HEK293 (cell line): ENCODE data around the gene TIGD7.

ENCODE experiments used
- CTCF ChIA-PET: fragments of 350-600 bp; formaldehyde crosslinking; extraction: SDS; loops from one replicate; lab custom pipeline; 2021; ENCODE audit warnings: antibody characterized with exemption; lab: Yijun Ruan, JAX
- POLR2A ChIA-PET: fragments of 300-600 bp; formaldehyde crosslinking; extraction: SDS; loops from one replicate; lab custom pipeline; 2020; ENCODE audit warnings: antibody characterized with exemption, inconsistent platforms; lab: Yijun Ruan, JAX
- H3K27ac ChIP-seq: fragments of 200-500 bp; sonication (Bioruptor generic); 2 replicates; pipeline ENCODE4 v1.5.1; 2014; ENCODE audit warnings: low read depth, low read length, control low read depth, inconsistent platforms; ENCODE audit errors: extremely low read depth
- H3K36me3 ChIP-seq, 2 experiments: fragments of 200-500 bp in 1 of 2; sonication (Bioruptor generic) in 1 of 2; 1 replicate in 1 of 2; 2 replicates in 1 of 2; pipeline ENCODE4 v1.5.1; 2014 to 2017; ENCODE audit warnings: inconsistent platforms in 2 of 2, low read length in 2 of 2; ENCODE audit not compliant: control insufficient read depth in 2 of 2, insufficient read depth in 1 of 2
- H3K4me1 ChIP-seq: fragments of 200-500 bp; sonication (Bioruptor generic); 2 replicates; pipeline ENCODE4 v1.5.1; 2014; ENCODE audit warnings: mild to moderate bottlenecking, low read length, inconsistent platforms; ENCODE audit not compliant: control insufficient read depth, insufficient read depth
- H3K4me3 ChIP-seq: 2 replicates; pipeline ENCODE4 v1.5.1; 2011; ENCODE audit warnings: low read depth, mild to moderate bottlenecking, control low read depth, low read length, moderate library complexity
- H3K9me3 ChIP-seq: fragments of 200-500 bp; sonication (Bioruptor generic); 2 replicates; pipeline ENCODE4 v1.5.1; 2014; ENCODE audit warnings: low read depth, low read length, inconsistent platforms; ENCODE audit not compliant: control insufficient read depth, insufficient read depth
- PRDM6 ChIP-seq: fragments of 450-650 bp; formaldehyde crosslinking; IDR thresholded peaks from 2 replicates; pipeline ENCODE4 v1.5.1; 2017; ENCODE audit warnings: missing biosample characterization, missing genetic modification characterization
- RBAK ChIP-seq: fragments of 450-650 bp; formaldehyde crosslinking; IDR thresholded peaks from 2 replicates; pipeline ENCODE4 v1.5.1; 2016; ENCODE audit warnings: missing biosample characterization, missing genetic modification characterization
- SCRT1 ChIP-seq: fragments of 450-650 bp; formaldehyde crosslinking; IDR thresholded peaks from 2 replicates; pipeline ENCODE4 v1.5.1; 2016; ENCODE audit warnings: missing biosample characterization, missing genetic modification characterization, borderline replicate concordance
- SCRT2 ChIP-seq: fragments of 450-650 bp; formaldehyde crosslinking; IDR thresholded peaks from 2 replicates; pipeline ENCODE4 v1.5.1; 2016; ENCODE audit warnings: missing biosample characterization, missing genetic modification characterization
- ZNF155 ChIP-seq: fragments of 450-650 bp; formaldehyde crosslinking; IDR thresholded peaks from 2 replicates; pipeline ENCODE4 v1.5.1; 2016; ENCODE audit warnings: missing biosample characterization, missing genetic modification characterization
- ZNF2 ChIP-seq: fragments of 450-650 bp; formaldehyde crosslinking; IDR thresholded peaks from 2 replicates; pipeline ENCODE4 v1.5.1; 2016; ENCODE audit warnings: missing biosample characterization, missing genetic modification characterization
- ZNF24 ChIP-seq: fragments of 450-650 bp; formaldehyde crosslinking; IDR thresholded peaks from 2 replicates; pipeline ENCODE4 v1.5.1; 2016; ENCODE audit warnings: missing biosample characterization, missing genetic modification characterization
- ZNF274 ChIP-seq, 2 experiments: fragments of 200-500 bp in 1 of 2; fragments of 450-650 bp in 1 of 2; sonication (Bioruptor generic) in 1 of 2; formaldehyde crosslinking in 1 of 2; IDR thresholded peaks; 2 replicates each; pipeline versions ENCODE4 v1.5.1 to v1.6.1; 2014 to 2016; ENCODE audit warnings: borderline replicate concordance in 1 of 2, inconsistent platforms in 1 of 2, low read length in 1 of 2, missing biosample characterization in 1 of 2, missing genetic modification characterization in 1 of 2
- ZNF280D ChIP-seq: fragments of 450-650 bp; formaldehyde crosslinking; IDR thresholded peaks from 2 replicates; pipeline ENCODE4 v1.5.1; 2016; ENCODE audit warnings: missing biosample characterization, missing genetic modification characterization
- ZNF302 ChIP-seq: fragments of 450-650 bp; formaldehyde crosslinking; IDR thresholded peaks from 2 replicates; pipeline ENCODE4 v1.5.1; 2016; ENCODE audit warnings: missing biosample characterization, missing genetic modification characterization, low read depth
- ZNF335 ChIP-seq: fragments of 450-650 bp; formaldehyde crosslinking; conservative IDR thresholded peaks from 2 replicates; pipeline ENCODE4 v1.5.1; 2016; ENCODE audit warnings: missing biosample characterization, missing genetic modification characterization
- ZNF48 ChIP-seq: fragments of 450-650 bp; formaldehyde crosslinking; IDR thresholded peaks from 2 replicates; pipeline ENCODE4 v1.5.1; 2016; ENCODE audit warnings: missing biosample characterization, missing genetic modification characterization
- ZNF549 ChIP-seq: fragments of 450-650 bp; IDR thresholded peaks from 2 replicates; pipeline ENCODE4 v1.5.1; 2018; ENCODE audit warnings: missing biosample characterization, missing genetic modification characterization, mild to moderate bottlenecking, inconsistent platforms, moderate library complexity
- ZNF76 ChIP-seq: fragments of 450-650 bp; formaldehyde crosslinking; IDR thresholded peaks from 2 replicates; pipeline ENCODE4; 2016; ENCODE audit warnings: low read depth, missing biosample characterization, missing genetic modification characterization, borderline replicate concordance
- ZNF785 ChIP-seq: fragments of 450-650 bp; formaldehyde crosslinking; IDR thresholded peaks from 2 replicates; pipeline ENCODE4 v1.5.1; 2016; ENCODE audit warnings: missing biosample characterization, missing genetic modification characterization
- TF ChIP-seq, protein P1 (sequence below): fragments of 450-650 bp; formaldehyde crosslinking; IDR thresholded peaks from 2 replicates; pipeline ENCODE4 v1.5.1; 2016; ENCODE audit warnings: missing biosample characterization, missing genetic modification characterization
- TF ChIP-seq, protein P2 (sequence below): fragments of 450-650 bp; formaldehyde crosslinking; IDR thresholded peaks from 2 replicates; pipeline ENCODE4 v1.5.1; 2016; ENCODE audit warnings: missing biosample characterization, missing genetic modification characterization

The TIGD7 gene

GRCh38 chr16:3317315-3317999 is 12.2 kb upstream of the TIGD7 start (continued):
- TF ChIP-seq ZNF280D (tag by site-specific recombination) (peak; percentile 99), RBAK (no peak), ZNF274 (IDR thresholded peaks at IDR 0.05; ENCODE audit: low read length) (no peak), ZNF274 (tag by site-specific recombination; IDR thresholded peaks at IDR 0.05; ENCODE audit: borderline replicate concordance) (peak; percentile 58; the same call in 1 of the 2 replicates), ZNF549 (tag by site-specific recombination) (peak; percentile 21; the same call in 1 of the 2 replicates), ZNF335 (tag by site-specific recombination) (no peak)
- TF ChIP-seq, protein P1, sequence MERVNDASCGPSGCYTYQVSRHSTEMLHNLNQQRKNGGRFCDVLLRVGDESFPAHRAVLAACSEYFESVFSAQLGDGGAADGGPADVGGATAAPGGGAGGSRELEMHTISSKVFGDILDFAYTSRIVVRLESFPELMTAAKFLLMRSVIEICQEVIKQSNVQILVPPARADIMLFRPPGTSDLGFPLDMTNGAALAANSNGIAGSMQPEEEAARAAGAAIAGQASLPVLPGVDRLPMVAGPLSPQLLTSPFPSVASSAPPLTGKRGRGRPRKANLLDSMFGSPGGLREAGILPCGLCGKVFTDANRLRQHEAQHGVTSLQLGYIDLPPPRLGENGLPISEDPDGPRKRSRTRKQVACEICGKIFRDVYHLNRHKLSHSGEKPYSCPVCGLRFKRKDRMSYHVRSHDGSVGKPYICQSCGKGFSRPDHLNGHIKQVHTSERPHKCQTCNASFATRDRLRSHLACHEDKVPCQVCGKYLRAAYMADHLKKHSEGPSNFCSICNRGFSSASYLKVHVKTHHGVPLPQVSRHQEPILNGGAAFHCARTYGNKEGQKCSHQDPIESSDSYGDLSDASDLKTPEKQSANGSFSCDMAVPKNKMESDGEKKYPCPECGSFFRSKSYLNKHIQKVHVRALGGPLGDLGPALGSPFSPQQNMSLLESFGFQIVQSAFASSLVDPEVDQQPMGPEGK, result no peak

GRCh38 chr16:3311496-3311895 is 6.3 kb upstream of the TIGD7 start:
- ChIA-PET CTCF (no interaction called here), POLR2A (interaction anchor here (0.5 to 0.8 kb wide), 2 partner anchors 76 to 89 kb away, joined by 3 read pairs; partner anchors contain the start of genes ZNF174 and ZSCAN32)
- Histone ChIP-seq H3K27ac (no peak overlapping the region), H3K4me1 (no peaks in the 10 kb centered on the region), H3K9me3 (peaks cover 2% of the 10 kb centered on the region), H3K4me3 (no peak overlapping the region), H3K36me3 (peaks cover 20 to 86% of the 10 kb centered on the region in 2 experiments; a peak in 2 of 3 replicates)
- TF ChIP-seq PRDM6 (tag by site-specific recombination) (no peak), ZNF48 (no peak), SCRT2 (peak; percentile 77), ZNF785 (tag by site-specific recombination) (no peak), ZNF335 (tag by site-specific recombination) (no peak), ZNF155 (no peak), SCRT1 (tag by site-specific recombination) (0 out of 2 replicates have a peak, but pooled peaks have one; percentile 34), ZNF2 (tag by site-specific recombination) (no peak), ZNF76 (no peak), ZNF302 (no peak), ZNF24 (tag by site-specific recombination) (no peak)
- TF ChIP-seq, protein P2, sequence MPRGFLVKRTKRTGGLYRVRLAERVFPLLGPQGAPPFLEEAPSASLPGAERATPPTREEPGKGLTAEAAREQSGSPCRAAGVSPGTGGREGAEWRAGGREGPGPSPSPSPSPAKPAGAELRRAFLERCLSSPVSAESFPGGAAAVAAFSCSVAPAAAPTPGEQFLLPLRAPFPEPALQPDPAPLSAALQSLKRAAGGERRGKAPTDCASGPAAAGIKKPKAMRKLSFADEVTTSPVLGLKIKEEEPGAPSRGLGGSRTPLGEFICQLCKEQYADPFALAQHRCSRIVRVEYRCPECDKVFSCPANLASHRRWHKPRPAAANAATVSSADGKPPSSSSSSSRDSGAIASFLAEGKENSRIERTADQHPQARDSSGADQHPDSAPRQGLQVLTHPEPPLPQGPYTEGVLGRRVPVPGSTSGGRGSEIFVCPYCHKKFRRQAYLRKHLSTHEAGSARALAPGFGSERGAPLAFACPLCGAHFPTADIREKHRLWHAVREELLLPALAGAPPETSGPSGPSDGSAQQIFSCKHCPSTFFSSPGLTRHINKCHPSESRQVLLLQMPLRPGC (tag by site-specific recombination), result no peak
